PC-3 (cell line): ENCODE results near the gene SLC6A9. TPM values are rescaled to one million over a fixed set of nuclear protein-coding genes. Genes with fewer than 3 reads are reported as not detected.

ENCODE experiments used
- ATAC-seq: fragments of 200-7000 bp; cut with Tn5 transposase; 2 replicates; pipeline ENCODE4 v1.9.1; 2020; ENCODE audit warnings: mild to moderate bottlenecking, moderate library complexity
- BruUV-seq: library from RNA; stranded (reverse); fragments of 400-500 nt; replicated peaks from 2 replicates; lab custom pipeline; 2021; lab: Mats Ljungman, UMichigan
- CTCF ChIA-PET: fragments of 300-600 bp; sonication (Branson Sonifier 250); formaldehyde crosslinking; loops from one replicate; lab custom pipeline; 2022; ENCODE audit warnings: antibody characterized with exemption; lab: Charles Lee
- POLR2A ChIA-PET: fragments of 300-600 bp; sonication (Branson Sonifier 250); formaldehyde crosslinking; loops from one replicate; lab custom pipeline; 2022; ENCODE audit warnings: antibody characterized with exemption; ENCODE audit not compliant: unreplicated experiment; lab: Charles Lee
- DNase-seq: peaks from one replicate; pipeline ENCODE4 v3.0.0-alpha.2; 2015
- H2AFZ ChIP-seq: fragments of 300-600 bp; sonication (generic); 2 replicates; pipeline ENCODE4 v1.6.0; 2016; ENCODE audit warnings: antibody characterized with exemption, low read length
- H3F3A ChIP-seq: fragments of 300-600 bp; sonication (generic); one replicate; pipeline ENCODE4 v1.6.0; 2017; ENCODE audit warnings: antibody characterized with exemption, low read length, control low read depth, mild to moderate bottlenecking; ENCODE audit not compliant: unreplicated experiment
- H3K27ac ChIP-seq: fragments of 300-600 bp; sonication (generic); 2 replicates; pipeline ENCODE4 v1.5.1; 2016; ENCODE audit warnings: mild to moderate bottlenecking, low read length
- H3K27me3 ChIP-seq: fragments of 300-600 bp; sonication (generic); 2 replicates; pipeline ENCODE4 v1.6.1; 2016; ENCODE audit warnings: low read length, mixed read lengths
- H3K36me3 ChIP-seq: fragments of 300-600 bp; sonication (generic); 2 replicates; pipeline ENCODE4 v1.6.1; 2016; ENCODE audit warnings: low read depth, mixed run types, low read length, mixed read lengths
- H3K4me1 ChIP-seq: fragments of 300-600 bp; sonication (generic); 2 replicates; pipeline ENCODE4 v1.5.1; 2016; ENCODE audit warnings: low read length; ENCODE audit not compliant: insufficient read depth
- H3K4me2 ChIP-seq: fragments of 300-600 bp; sonication (generic); 2 replicates; pipeline ENCODE4 v1.6.0; 2016; ENCODE audit warnings: low read length
- H3K4me3 ChIP-seq: fragments of 300-600 bp; sonication (generic); 2 replicates; pipeline ENCODE4 v1.5.1; 2016; ENCODE audit warnings: mild to moderate bottlenecking, low read length, mixed read lengths
- H3K79me2 ChIP-seq: fragments of 300-600 bp; sonication (generic); 2 replicates; pipeline ENCODE4 v1.6.1; 2017; ENCODE audit warnings: low read length, mixed read lengths
- H3K9ac ChIP-seq: fragments of 300-600 bp; sonication (generic); 2 replicates; pipeline ENCODE4 v1.6.0; 2016; ENCODE audit warnings: mild to moderate bottlenecking, low read length
- H3K9me2 ChIP-seq: fragments of 300-600 bp; sonication (generic); replicated peaks from 2 replicates; pipeline ENCODE4 v1.6.1; 2016; ENCODE audit warnings: mixed run types, low read length, mixed read lengths
- H3K9me3 ChIP-seq: fragments of 300-600 bp; sonication (generic); 2 replicates; pipeline ENCODE4 v1.6.1; 2016; ENCODE audit warnings: low read length, mixed read lengths
- H4K20me1 ChIP-seq: fragments of 300-600 bp; sonication (generic); 2 replicates; pipeline ENCODE4 v1.6.1; 2016; ENCODE audit warnings: low read length, mixed read lengths
- CTCF ChIP-seq: fragments of 300-600 bp; sonication (generic); conservative IDR thresholded peaks from 2 replicates; pipeline ENCODE4 v1.5.1; 2017; ENCODE audit warnings: antibody characterized with exemption, low read depth, mild to moderate bottlenecking, low read length
- EZH2 ChIP-seq: fragments of 300-600 bp; sonication (generic); IDR thresholded peaks from one replicate; pipeline ENCODE4 v1.6.1; 2017; ENCODE audit warnings: antibody characterized with exemption, mild to moderate bottlenecking, low read length; ENCODE audit not compliant: unreplicated experiment
- EZH2phosphoT487 ChIP-seq: fragments of 300-600 bp; sonication (generic); IDR thresholded peaks from 2 replicates; pipeline ENCODE4 v1.6.1; 2018; ENCODE audit warnings: mild to moderate bottlenecking, antibody characterized with exemption, low read length, borderline replicate concordance
- intact Hi-C: fragments of 100-400 bp; cut with micrococcal nuclease; formaldehyde crosslinking; loops from 2 replicates; pipeline ENCODE4 v1.9.0; 2023
- total RNA-seq: library from RNA; depleted of rRNA; stranded (reverse); fragments of >200 nt; gene quantifications from 2 replicates; pipeline ENCODE4 v1.2.3, GENCODE V29; 2014

The SLC6A9 gene
- total RNA-seq, 1 experiment from 2014 or later: 11.2 TPM

GRCh38 chr1:44059212-44059611 lies 27.9 kb upstream of the SLC6A9 start:
- Histone ChIP-seq H3K27ac (no peak overlapping the region), H3K4me2 (no peak overlapping the region), H3K79me2 (no peaks in the 10 kb centered on the region), H3K9ac (no peak overlapping the region), H3F3A (no peaks in the 10 kb centered on the region), H2AFZ (no peak overlapping the region), H4K20me1 (no peaks in the 10 kb centered on the region), H3K27me3 (no peaks in the 10 kb centered on the region), H3K36me3 (no peaks in the 10 kb centered on the region), H3K4me1 (peaks cover 20% of the 10 kb centered on the region), H3K9me3 (no peaks in the 10 kb centered on the region), H3K9me2 (no peaks in the 10 kb centered on the region), H3K4me3 (no peak overlapping the region)
- ATAC-seq (no peak), DNase-seq (peak; percentile 18)
- no TSS peak for BruUV-seq
- POLR2A ChIA-PET: no interaction called here
- intact Hi-C loops: no loop called here
- CTCF ChIA-PET: no interaction called here
- TF ChIP-seq EZH2phosphoT487 (no peak), EZH2 (no peak), CTCF (no peak)

- POLR2A ChIA-PET: no interaction called here
Observed at GRCh38 chr1:44057293-44057692, 26.0 kb upstream of the SLC6A9 start.

More at GRCh38 chr1:44057293-44057692, 26.0 kb upstream of the SLC6A9 start:
- Histone ChIP-seq H3K9me3 (no peaks in the 10 kb centered on the region), H3K27me3 (no peaks in the 10 kb centered on the region), H3K4me2 (no peak overlapping the region), H3K4me3 (no peak overlapping the region), H3K9ac (no peak overlapping the region), H4K20me1 (no peaks in the 10 kb centered on the region), H3F3A (no peaks in the 10 kb centered on the region), H2AFZ (no peak overlapping the region), H3K79me2 (no peaks in the 10 kb centered on the region), H3K4me1 (peaks cover 20% of the 10 kb centered on the region), H3K36me3 (no peaks in the 10 kb centered on the region), H3K27ac (no peak overlapping the region), H3K9me2 (no peaks in the 10 kb centered on the region)
- CTCF ChIA-PET: interaction anchor here (0.7 kb wide), 1 partner anchor 153 kb away, joined by 3 read pairs; no protein-coding TSS in a partner anchor
- DNase-seq: no peak
- TF ChIP-seq EZH2 (no peak), EZH2phosphoT487 (no peak), CTCF (no peak)
- BruUV-seq: no TSS peak
- no peak for ATAC-seq
- intact Hi-C loops: no loop called here
